ENCODE results near the gene SLC26A4. TPM values are rescaled to one million over a fixed set of nuclear protein-coding genes. Genes with fewer than 3 reads are reported as not detected.

The SLC26A4 gene
- total RNA-seq, 1 experiment from 2014 or later, result 0.66 TPM

DNA sequence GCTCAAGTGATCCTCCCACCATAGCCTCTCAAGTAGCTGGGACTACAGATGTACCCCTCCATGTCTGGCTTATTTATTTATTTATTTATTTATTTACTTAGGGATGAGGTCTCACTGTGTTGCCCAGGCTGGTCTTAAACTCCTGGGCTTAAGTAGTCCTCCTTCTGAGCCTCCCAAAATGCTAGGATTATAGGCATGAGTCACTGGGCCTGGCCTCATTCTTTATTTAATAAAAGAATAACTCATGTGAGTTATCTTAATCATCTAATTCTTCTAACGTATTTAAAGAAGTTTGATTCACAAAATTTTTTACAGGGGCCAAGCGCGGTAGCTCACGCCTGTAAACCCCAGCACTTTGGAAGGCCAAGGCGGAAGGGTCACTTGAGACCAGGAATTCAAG lies 8.0 kb upstream of the SLC26A4 start:
- no peaks in the 10 kb centered on the region for H3K9me2 ChIP-seq (ENCODE audit: insufficient read depth)
- ChIA-PET RAD21 (ENCODE audit: low non-redundant PET in 1 of 2, low total read pairs in 2 of 2, uncharacterized antibody in 2 of 2, unreplicated experiment in 2 of 2) (no interaction called here), CTCF (no interaction called here), POLR2A (interaction anchor here (0.6 kb wide), 1 partner anchor 484 kb away, joined by 3 read pairs; the partner anchor contains the start of gene HBP1)
- ATAC-seq, result no peak
- intact Hi-C loops (cut with micrococcal nuclease), result no loop called here
- no peaks in the 10 kb centered on the region for H3K27me3 ChIP-seq (ENCODE audit: insufficient read depth, low read length)
- H3K9me3 ChIP-seq (ENCODE audit: control insufficient read depth in 1 of 2, insufficient read depth in 1 of 2, low read depth in 1 of 2, low read length in 2 of 2), result no peaks in the 10 kb centered on the region
- no peak overlapping the region for H3K4me2 ChIP-seq (ENCODE audit: low read length)
- no peaks in the 10 kb centered on the region for H3K4me1 ChIP-seq (ENCODE audit: control insufficient read depth in 1 of 2, insufficient read depth in 2 of 2, low read length in 2 of 2)
- H3K36me3 ChIP-seq (ENCODE audit: control insufficient read depth in 1 of 2, insufficient read depth in 2 of 2, low read length in 2 of 2), result no peaks in the 10 kb centered on the region
- H3K9ac ChIP-seq (ENCODE audit: low read length), result no peak overlapping the region
- no peaks in the 10 kb centered on the region for H3K79me2 ChIP-seq (ENCODE audit: insufficient read depth, low read length)
- H3K4me3 ChIP-seq (replicated peaks in 1 of 2; ENCODE audit: low read depth in 1 of 2, low read length in 2 of 2), result no peak overlapping the region
- DNase-seq (ENCODE audit: low read depth, low spot score), result no peak
- no TSS peak for BruUV-seq (replicated peaks)
- H3K27ac ChIP-seq (ENCODE audit: low read depth, low read length), result no peak overlapping the region
- H4K20me1 ChIP-seq (ENCODE audit: insufficient read depth), result no peaks in the 10 kb centered on the region
- H2AFZ ChIP-seq (ENCODE audit: low read depth, low read length, poor library complexity, severe bottlenecking), result no peak overlapping the region
- no peak for TF ChIP-seq SIN3A (IDR thresholded peaks at IDR 0.05; ENCODE audit: low read depth)
- TF ChIP-seq CEBPB (IDR thresholded peaks at IDR 0.05; ENCODE audit: low read depth), result no peak
- TF ChIP-seq, protein P1, sequence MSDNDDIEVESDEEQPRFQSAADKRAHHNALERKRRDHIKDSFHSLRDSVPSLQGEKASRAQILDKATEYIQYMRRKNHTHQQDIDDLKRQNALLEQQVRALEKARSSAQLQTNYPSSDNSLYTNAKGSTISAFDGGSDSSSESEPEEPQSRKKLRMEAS (IDR thresholded peaks at IDR 0.05), result no peak
- TF ChIP-seq JUND (IDR thresholded peaks at IDR 0.05), result no peak
- TF ChIP-seq SP1 (IDR thresholded peaks at IDR 0.05; ENCODE audit: low read depth), result no peak
- TF ChIP-seq, protein P2, sequence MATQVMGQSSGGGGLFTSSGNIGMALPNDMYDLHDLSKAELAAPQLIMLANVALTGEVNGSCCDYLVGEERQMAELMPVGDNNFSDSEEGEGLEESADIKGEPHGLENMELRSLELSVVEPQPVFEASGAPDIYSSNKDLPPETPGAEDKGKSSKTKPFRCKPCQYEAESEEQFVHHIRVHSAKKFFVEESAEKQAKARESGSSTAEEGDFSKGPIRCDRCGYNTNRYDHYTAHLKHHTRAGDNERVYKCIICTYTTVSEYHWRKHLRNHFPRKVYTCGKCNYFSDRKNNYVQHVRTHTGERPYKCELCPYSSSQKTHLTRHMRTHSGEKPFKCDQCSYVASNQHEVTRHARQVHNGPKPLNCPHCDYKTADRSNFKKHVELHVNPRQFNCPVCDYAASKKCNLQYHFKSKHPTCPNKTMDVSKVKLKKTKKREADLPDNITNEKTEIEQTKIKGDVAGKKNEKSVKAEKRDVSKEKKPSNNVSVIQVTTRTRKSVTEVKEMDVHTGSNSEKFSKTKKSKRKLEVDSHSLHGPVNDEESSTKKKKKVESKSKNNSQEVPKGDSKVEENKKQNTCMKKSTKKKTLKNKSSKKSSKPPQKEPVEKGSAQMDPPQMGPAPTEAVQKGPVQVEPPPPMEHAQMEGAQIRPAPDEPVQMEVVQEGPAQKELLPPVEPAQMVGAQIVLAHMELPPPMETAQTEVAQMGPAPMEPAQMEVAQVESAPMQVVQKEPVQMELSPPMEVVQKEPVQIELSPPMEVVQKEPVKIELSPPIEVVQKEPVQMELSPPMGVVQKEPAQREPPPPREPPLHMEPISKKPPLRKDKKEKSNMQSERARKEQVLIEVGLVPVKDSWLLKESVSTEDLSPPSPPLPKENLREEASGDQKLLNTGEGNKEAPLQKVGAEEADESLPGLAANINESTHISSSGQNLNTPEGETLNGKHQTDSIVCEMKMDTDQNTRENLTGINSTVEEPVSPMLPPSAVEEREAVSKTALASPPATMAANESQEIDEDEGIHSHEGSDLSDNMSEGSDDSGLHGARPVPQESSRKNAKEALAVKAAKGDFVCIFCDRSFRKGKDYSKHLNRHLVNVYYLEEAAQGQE (IDR thresholded peaks at IDR 0.05; ENCODE audit: low read depth), result no peak
- no peak for TF ChIP-seq EGR1 (IDR thresholded peaks at IDR 0.05; ENCODE audit: low read depth)
- no peak for TF ChIP-seq TCF7L2 (IDR thresholded peaks at IDR 0.05; ENCODE audit: borderline replicate concordance, extremely low read depth, insufficient read depth, insufficient read length)
- TF ChIP-seq YY1 (IDR thresholded peaks at IDR 0.05; ENCODE audit: extremely low read depth, insufficient replicate concordance, low read depth, low read length), result no peak
- no peak for TF ChIP-seq ZFX (IDR thresholded peaks at IDR 0.05)
- no peak for TF ChIP-seq CBX3 (IDR thresholded peaks at IDR 0.05; ENCODE audit: low read depth)
- TF ChIP-seq, protein P3, sequence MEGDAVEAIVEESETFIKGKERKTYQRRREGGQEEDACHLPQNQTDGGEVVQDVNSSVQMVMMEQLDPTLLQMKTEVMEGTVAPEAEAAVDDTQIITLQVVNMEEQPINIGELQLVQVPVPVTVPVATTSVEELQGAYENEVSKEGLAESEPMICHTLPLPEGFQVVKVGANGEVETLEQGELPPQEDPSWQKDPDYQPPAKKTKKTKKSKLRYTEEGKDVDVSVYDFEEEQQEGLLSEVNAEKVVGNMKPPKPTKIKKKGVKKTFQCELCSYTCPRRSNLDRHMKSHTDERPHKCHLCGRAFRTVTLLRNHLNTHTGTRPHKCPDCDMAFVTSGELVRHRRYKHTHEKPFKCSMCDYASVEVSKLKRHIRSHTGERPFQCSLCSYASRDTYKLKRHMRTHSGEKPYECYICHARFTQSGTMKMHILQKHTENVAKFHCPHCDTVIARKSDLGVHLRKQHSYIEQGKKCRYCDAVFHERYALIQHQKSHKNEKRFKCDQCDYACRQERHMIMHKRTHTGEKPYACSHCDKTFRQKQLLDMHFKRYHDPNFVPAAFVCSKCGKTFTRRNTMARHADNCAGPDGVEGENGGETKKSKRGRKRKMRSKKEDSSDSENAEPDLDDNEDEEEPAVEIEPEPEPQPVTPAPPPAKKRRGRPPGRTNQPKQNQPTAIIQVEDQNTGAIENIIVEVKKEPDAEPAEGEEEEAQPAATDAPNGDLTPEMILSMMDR (IDR thresholded peaks at IDR 0.05 in 2 of 3, conservative IDR thresholded peaks at IDR 0.05 in 1 of 3; ENCODE audit: borderline replicate concordance in 1 of 3, insufficient read depth in 1 of 3, low read depth in 2 of 3, low read length in 2 of 3), result no peak
- no peak for TF ChIP-seq RAD21 (IDR thresholded peaks at IDR 0.05; ENCODE audit: low read depth)
- TF ChIP-seq, protein P4, sequence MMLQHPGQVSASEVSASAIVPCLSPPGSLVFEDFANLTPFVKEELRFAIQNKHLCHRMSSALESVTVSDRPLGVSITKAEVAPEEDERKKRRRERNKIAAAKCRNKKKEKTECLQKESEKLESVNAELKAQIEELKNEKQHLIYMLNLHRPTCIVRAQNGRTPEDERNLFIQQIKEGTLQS (IDR thresholded peaks at IDR 0.05), result no peak
- TF ChIP-seq, protein P5, sequence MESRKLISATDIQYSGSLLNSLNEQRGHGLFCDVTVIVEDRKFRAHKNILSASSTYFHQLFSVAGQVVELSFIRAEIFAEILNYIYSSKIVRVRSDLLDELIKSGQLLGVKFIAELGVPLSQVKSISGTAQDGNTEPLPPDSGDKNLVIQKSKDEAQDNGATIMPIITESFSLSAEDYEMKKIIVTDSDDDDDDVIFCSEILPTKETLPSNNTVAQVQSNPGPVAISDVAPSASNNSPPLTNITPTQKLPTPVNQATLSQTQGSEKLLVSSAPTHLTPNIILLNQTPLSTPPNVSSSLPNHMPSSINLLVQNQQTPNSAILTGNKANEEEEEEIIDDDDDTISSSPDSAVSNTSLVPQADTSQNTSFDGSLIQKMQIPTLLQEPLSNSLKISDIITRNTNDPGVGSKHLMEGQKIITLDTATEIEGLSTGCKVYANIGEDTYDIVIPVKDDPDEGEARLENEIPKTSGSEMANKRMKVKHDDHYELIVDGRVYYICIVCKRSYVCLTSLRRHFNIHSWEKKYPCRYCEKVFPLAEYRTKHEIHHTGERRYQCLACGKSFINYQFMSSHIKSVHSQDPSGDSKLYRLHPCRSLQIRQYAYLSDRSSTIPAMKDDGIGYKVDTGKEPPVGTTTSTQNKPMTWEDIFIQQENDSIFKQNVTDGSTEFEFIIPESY (IDR thresholded peaks at IDR 0.05; ENCODE audit: extremely low read depth, insufficient replicate concordance, low read length), result no peak
- TF ChIP-seq POLR2AphosphoS5 (IDR thresholded peaks at IDR 0.05; ENCODE audit: low read depth, low read length), result no peak
- TF ChIP-seq FOSL1 (IDR thresholded peaks at IDR 0.05; ENCODE audit: low read depth), result no peak
- no peak for TF ChIP-seq ELF1 (IDR thresholded peaks at IDR 0.05; ENCODE audit: borderline replicate concordance, low read depth)
- TF ChIP-seq EZH2 (IDR thresholded peaks at IDR 0.05), result no peak
- TF ChIP-seq SRF (IDR thresholded peaks at IDR 0.05; ENCODE audit: low read depth), result no peak
